Endothelial cell of umbilical vein (primary cell): ENCODE data around the gene RANBP1. TPM values are rescaled to one million over a fixed set of nuclear protein-coding genes. Genes with fewer than 3 reads are reported as not detected.

Source experiments
- BruUV-seq: library from RNA; stranded (reverse); fragments of 400-500 nt; replicated peaks from 2 replicates; lab custom pipeline; 2021; lab: Mats Ljungman, UMichigan
- CTCF ChIA-PET: fragments of 300-600, 350-600 bp; sonication (Branson Sonifier 250); formaldehyde crosslinking; loops from one replicate; lab custom pipeline; 2021; ENCODE audit warnings: antibody characterized with exemption, inconsistent platforms; lab: Charles Lee
- POLR2A ChIA-PET: fragments of 300-600, 350-600 bp; sonication (Branson Sonifier 250); formaldehyde crosslinking; loops from one replicate; lab custom pipeline; 2021; ENCODE audit warnings: antibody characterized with exemption, inconsistent platforms; lab: Charles Lee
- DNase-seq: peaks from one replicate; pipeline ENCODE4 v3.0.0-alpha.2; 2011; ENCODE audit warnings: low read depth, low spot score
- FAIRE-seq: peaks from 2 replicates; lab custom pipeline; 2011; peaks lifted over from hg19 to GRCh38; lab: Jason Lieb, UNC
- H2AFZ ChIP-seq: 2 replicates; pipeline ENCODE4 v1.6.0; 2012; ENCODE audit warnings: low read depth, low read length, control low read depth, inconsistent platforms
- H3K27ac ChIP-seq: 2 replicates; pipeline ENCODE4 v1.5.1; 2011; ENCODE audit warnings: low read depth, mild to moderate bottlenecking, control low read depth, low read length, moderate library complexity; ENCODE audit not compliant: insufficient read depth
- H3K27me3 ChIP-seq, 2 experiments: 2 replicates each; pipeline versions ENCODE4 v1.6.0 to v1.6.1; 2011; ENCODE audit warnings: low read length in 2 of 2, mixed read lengths in 1 of 2; ENCODE audit not compliant: control insufficient read depth in 2 of 2, insufficient read depth in 2 of 2
- H3K36me3 ChIP-seq, 2 experiments: 2 replicates in 1 of 2; 3 replicates in 1 of 2; pipeline ENCODE4 v1.5.1; 2011; ENCODE audit warnings: low read length in 2 of 2, mild to moderate bottlenecking in 1 of 2, moderate library complexity in 1 of 2; ENCODE audit not compliant: control insufficient read depth in 2 of 2, insufficient read depth in 2 of 2; ENCODE audit errors: extremely low read depth in 1 of 2
- H3K4me1 ChIP-seq: 3 replicates; pipeline ENCODE4 v1.5.1; 2011; ENCODE audit warnings: mild to moderate bottlenecking, low read length; ENCODE audit not compliant: control insufficient read depth, insufficient read depth; ENCODE audit errors: extremely low read depth
- H3K4me2 ChIP-seq: 2 replicates; pipeline ENCODE4 v1.6.1; 2011; ENCODE audit warnings: low read length, control low read depth, mixed read lengths; ENCODE audit not compliant: insufficient read depth
- H3K4me3 ChIP-seq, 3 experiments: fragments of 200-600 bp in 1 of 3; sonication (generic), shearing (Covaris generic) in 1 of 3; replicated peaks in 1 of 3; 2 replicates each; pipeline ENCODE4 v1.5.1; 2011 to 2016; ENCODE audit warnings: control low read depth in 3 of 3, low read length in 3 of 3, mild to moderate bottlenecking in 2 of 3, inconsistent platforms in 1 of 3, low read depth in 1 of 3, moderate library complexity in 1 of 3; ENCODE audit not compliant: insufficient read depth in 1 of 3
- H3K79me2 ChIP-seq: 2 replicates; pipeline ENCODE4 v1.6.0; 2012; ENCODE audit warnings: low read length, inconsistent platforms; ENCODE audit not compliant: control insufficient read depth, insufficient read depth
- H3K9ac ChIP-seq: replicated peaks from 2 replicates; pipeline ENCODE3; 2011; ENCODE audit warnings: low read length, control low read depth; ENCODE audit not compliant: insufficient read depth; ENCODE audit errors: extremely low read depth
- H3K9me1 ChIP-seq: replicated peaks from 3 replicates; pipeline ENCODE4 v1.6.0; 2011; ENCODE audit warnings: mild to moderate bottlenecking, low read length; ENCODE audit not compliant: control insufficient read depth, insufficient read depth; ENCODE audit errors: extremely low read depth
- H3K9me3 ChIP-seq: replicated peaks from 2 replicates; pipeline ENCODE4 v1.5.1; 2012; ENCODE audit warnings: low read length, inconsistent platforms; ENCODE audit not compliant: control insufficient read depth, insufficient read depth
- H4K20me1 ChIP-seq: replicated peaks from 2 replicates; pipeline ENCODE3; 2011; ENCODE audit warnings: mild to moderate bottlenecking, low read length; ENCODE audit not compliant: control insufficient read depth, insufficient read depth; ENCODE audit errors: extremely low read depth
- EZH2 ChIP-seq: IDR thresholded peaks from 2 replicates; pipeline ENCODE4 v1.6.1; 2012; ENCODE audit warnings: borderline replicate concordance, low read depth, mild to moderate bottlenecking, moderate library complexity, low read length, inconsistent platforms; ENCODE audit not compliant: severe bottlenecking
- FOS ChIP-seq: IDR thresholded peaks from 2 replicates; pipeline ENCODE4 v1.6.1; 2011; ENCODE audit warnings: mild to moderate bottlenecking, low read length, moderate library complexity, borderline replicate concordance; ENCODE audit not compliant: insufficient read depth
- GATA2 ChIP-seq: IDR thresholded peaks from 2 replicates; pipeline ENCODE4 v1.7.0; 2011; ENCODE audit warnings: low read depth, mild to moderate bottlenecking, moderate library complexity, mixed read lengths, low read length; ENCODE audit not compliant: insufficient read length, insufficient read depth
- JUN ChIP-seq: IDR thresholded peaks from 2 replicates; pipeline ENCODE4 v1.6.1; 2011; ENCODE audit warnings: borderline replicate concordance, low read depth; ENCODE audit not compliant: insufficient read length, insufficient read depth
- MYC ChIP-seq: IDR thresholded peaks from one replicate; pipeline ENCODE4 v1.6.1; 2011; ENCODE audit warnings: mild to moderate bottlenecking, low read depth, low read length
- POLR2A ChIP-seq: IDR thresholded peaks from 2 replicates; pipeline ENCODE4 v1.6.1; 2012; ENCODE audit warnings: low read depth, mild to moderate bottlenecking, control low read depth, low read length
- POLR2AphosphoS5 ChIP-seq: IDR thresholded peaks from 2 replicates; pipeline ENCODE4 v1.6.1; 2012; ENCODE audit warnings: low read depth, mild to moderate bottlenecking, control low read depth, low read length, moderate library complexity; ENCODE audit not compliant: insufficient read depth
- dilution Hi-C: fragments of 300-500 bp; cut with MboI; formaldehyde crosslinking; loops from one replicate; pipeline ENCODE4 v1.15.0; 2019; ENCODE audit warnings: low sequenced_read_pairs; ENCODE audit not compliant: extremely low pct_ligation_motif_present
- intact Hi-C: fragments of 100-400 bp; cut with micrococcal nuclease; formaldehyde crosslinking; loops from one replicate; pipeline ENCODE4 v1.10.0; 2022
- polyA plus RNA-seq, 4 experiments: library from polyadenylated mRNA; depleted of rRNA in 3 of 4; stranded (reverse) in 3 of 4; unstranded in 1 of 4; fragments of >200 nt; gene quantifications; 2 replicates each; pipeline versions ENCODE4 v1.2.1 to v1.2.3, GENCODE V29; 2011 to 2012; ENCODE audit warnings: missing spikeins in 1 of 4
- total RNA-seq: library from RNA; stranded (reverse); gene quantifications from 2 replicates; pipeline ENCODE4 v1.2.3, GENCODE V29; 2021
- TF ChIP-seq, protein P1 (sequence below), 2 donors: IDR thresholded peaks; 1 replicate in 1 of 2; 2 replicates in 1 of 2; pipeline ENCODE4 v1.5.1; 2011; ENCODE audit warnings: low read length in 2 of 2, mild to moderate bottlenecking in 2 of 2, moderate library complexity in 2 of 2, control low read depth in 1 of 2, inconsistent platforms in 1 of 2, low read depth in 1 of 2; ENCODE audit not compliant: insufficient read depth in 1 of 2; ENCODE audit errors: extremely low read depth in 1 of 2
- TF ChIP-seq, protein P2 (sequence below): IDR thresholded peaks from 2 replicates; pipeline ENCODE4 v1.6.1; 2011; ENCODE audit not compliant: insufficient read depth, insufficient read length

The RANBP1 gene
- total and polyA plus RNA-seq, 2 donors (not counting 3 experiments of a cell fraction or from before 2014, with no cell fraction given) = 228 to 247 TPM

DNA sequence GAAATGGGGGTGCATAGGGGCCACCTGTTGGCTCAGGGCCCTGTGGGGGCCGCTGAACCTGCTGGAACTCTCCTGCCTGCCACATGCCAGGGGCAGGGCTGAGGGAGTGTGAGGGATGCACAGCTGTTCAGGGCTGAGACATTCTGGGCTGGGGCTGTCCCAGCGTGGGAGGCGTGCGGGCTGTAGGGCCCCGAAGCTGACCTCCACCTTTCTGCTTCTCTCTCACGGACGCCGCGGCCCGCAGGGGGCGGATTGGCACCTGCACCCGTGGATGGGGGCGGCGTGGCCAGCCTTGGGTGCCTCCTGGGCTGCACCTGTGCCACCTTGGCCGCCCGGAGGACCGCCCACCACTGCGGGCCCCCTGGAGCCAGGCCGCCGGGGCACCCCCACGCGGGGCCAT lies 30.9 kb downstream of the RANBP1 start:
- CTCF ChIA-PET = no interaction called here
- dilution Hi-C loops = no loop called here

More for the DNA sequence above, 30.9 kb downstream of the RANBP1 start:
- peaks cover 0 to 9% of the 10 kb centered on the region in 2 experiments for H3K36me3 ChIP-seq
- no peaks in the 10 kb centered on the region for H3K79me2 ChIP-seq
- H3K4me2 ChIP-seq = no peak overlapping the region
- no peaks in the 10 kb centered on the region for H3K9me1 ChIP-seq
- POLR2A ChIA-PET = no interaction called here
- H4K20me1 ChIP-seq = no peaks in the 10 kb centered on the region
- H3K27ac ChIP-seq = no peak overlapping the region
- no peaks in the 10 kb centered on the region for H3K4me1 ChIP-seq
- no peak for TF ChIP-seq EZH2
- no peak for TF ChIP-seq FOS
- TF ChIP-seq JUN = no peak
- no peak for TF ChIP-seq POLR2A
- TF ChIP-seq, protein P1, sequence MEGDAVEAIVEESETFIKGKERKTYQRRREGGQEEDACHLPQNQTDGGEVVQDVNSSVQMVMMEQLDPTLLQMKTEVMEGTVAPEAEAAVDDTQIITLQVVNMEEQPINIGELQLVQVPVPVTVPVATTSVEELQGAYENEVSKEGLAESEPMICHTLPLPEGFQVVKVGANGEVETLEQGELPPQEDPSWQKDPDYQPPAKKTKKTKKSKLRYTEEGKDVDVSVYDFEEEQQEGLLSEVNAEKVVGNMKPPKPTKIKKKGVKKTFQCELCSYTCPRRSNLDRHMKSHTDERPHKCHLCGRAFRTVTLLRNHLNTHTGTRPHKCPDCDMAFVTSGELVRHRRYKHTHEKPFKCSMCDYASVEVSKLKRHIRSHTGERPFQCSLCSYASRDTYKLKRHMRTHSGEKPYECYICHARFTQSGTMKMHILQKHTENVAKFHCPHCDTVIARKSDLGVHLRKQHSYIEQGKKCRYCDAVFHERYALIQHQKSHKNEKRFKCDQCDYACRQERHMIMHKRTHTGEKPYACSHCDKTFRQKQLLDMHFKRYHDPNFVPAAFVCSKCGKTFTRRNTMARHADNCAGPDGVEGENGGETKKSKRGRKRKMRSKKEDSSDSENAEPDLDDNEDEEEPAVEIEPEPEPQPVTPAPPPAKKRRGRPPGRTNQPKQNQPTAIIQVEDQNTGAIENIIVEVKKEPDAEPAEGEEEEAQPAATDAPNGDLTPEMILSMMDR (IDR thresholded peaks at IDR 0.05; ENCODE audit: extremely low read depth in 1 of 2, insufficient read depth in 1 of 2, low read depth in 1 of 2, low read length in 2 of 2) = no peak
- TF ChIP-seq, protein P2, sequence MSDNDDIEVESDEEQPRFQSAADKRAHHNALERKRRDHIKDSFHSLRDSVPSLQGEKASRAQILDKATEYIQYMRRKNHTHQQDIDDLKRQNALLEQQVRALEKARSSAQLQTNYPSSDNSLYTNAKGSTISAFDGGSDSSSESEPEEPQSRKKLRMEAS = no peak
- no peak for TF ChIP-seq MYC
- TF ChIP-seq GATA2 = no peak
- no peak for TF ChIP-seq POLR2AphosphoS5
- no peaks in the 10 kb centered on the region for H3K9me3 ChIP-seq
- intact Hi-C loops = no loop called here
- DNase-seq (no peak), FAIRE-seq (no peak)
- BruUV-seq = no TSS peak
- H3K9ac ChIP-seq = no peak overlapping the region
- no peaks in the 10 kb centered on the region for H3K27me3 ChIP-seq
- H2AFZ ChIP-seq = no peak overlapping the region
- no peak overlapping the region for H3K4me3 ChIP-seq
